ENCODE measurements around the gene ZBTB2.

GRCh38 chr6:151436802-151437201 is 45.4 kb upstream of the ZBTB2 start:
- TF ChIP-seq CTCF (IDR thresholded peaks at IDR 0.05) (no peak), POLR2A (IDR thresholded peaks at IDR 0.05) (no peak)
